K562 (cell line): ENCODE results near the gene RPAP2. TPM values are rescaled to one million over a fixed set of nuclear protein-coding genes. Genes with fewer than 3 reads are reported as not detected.

Experiments used
- CCAR2 ChIP-seq: fragments of 200-400 bp; formaldehyde crosslinking; IDR thresholded peaks from 2 replicates; pipeline ENCODE4 v1.6.1; 2017; ENCODE audit warnings: mild to moderate bottlenecking, low read depth, low read length
- CREB3 ChIP-seq: fragments of 450-650 bp; conservative IDR thresholded peaks from 2 replicates; pipeline ENCODE4 v1.6.1; 2016; ENCODE audit warnings: missing genetic modification characterization, low read depth, mild to moderate bottlenecking, missing compliant biosample characterization, moderate library complexity
- CREM ChIP-seq: IDR thresholded peaks from 2 replicates; pipeline ENCODE4 v1.6.1; 2014; ENCODE audit warnings: antibody characterized with exemption, low read depth
- CTCFL ChIP-seq: IDR thresholded peaks from 2 replicates; pipeline ENCODE4 v1.6.1; 2011; ENCODE audit warnings: borderline replicate concordance, low read depth, mild to moderate bottlenecking, moderate library complexity, low read length; ENCODE audit not compliant: insufficient read depth, poor library complexity, severe bottlenecking
- ETV6 ChIP-seq, 3 experiments: fragments of 150-350 bp in 1 of 3; sonication (generic) in 1 of 3; formaldehyde crosslinking in 1 of 3; IDR thresholded peaks; 2 replicates each; pipeline versions ENCODE4 v1.6.1 to v1.8.0; 2014 to 2022; ENCODE audit warnings: borderline replicate concordance in 2 of 3, low read depth in 2 of 3, antibody characterized with exemption in 1 of 3, low read length in 1 of 3, mild to moderate bottlenecking in 1 of 3, missing genetic modification reagents in 1 of 3
- GTF3C2 ChIP-seq: IDR thresholded peaks from 3 replicates; pipeline ENCODE4 v1.6.1; 2011; ENCODE audit warnings: borderline replicate concordance, mild to moderate bottlenecking, moderate library complexity; ENCODE audit not compliant: insufficient read length; ENCODE audit errors: extremely low read depth
- NFYB ChIP-seq: IDR thresholded peaks from 2 replicates; pipeline ENCODE4 v1.6.1; 2011; ENCODE audit warnings: mild to moderate bottlenecking, moderate library complexity; ENCODE audit not compliant: insufficient read length; ENCODE audit errors: extremely low read depth
- POLR2B ChIP-seq: fragments of 450-650 bp; IDR thresholded peaks from 2 replicates; pipeline ENCODE4 v1.6.1; 2018; ENCODE audit warnings: low read depth; ENCODE audit not compliant: partially characterized antibody
- RBM22 ChIP-seq: fragments of 200-400 bp; formaldehyde crosslinking; IDR thresholded peaks from 2 replicates; pipeline ENCODE4 v1.6.1; 2018; ENCODE audit warnings: low read length, low read depth; ENCODE audit not compliant: poor library complexity, severe bottlenecking
- THRA ChIP-seq: fragments of 450-650 bp; IDR thresholded peaks from 2 replicates; pipeline ENCODE4 v1.6.1; 2017; ENCODE audit warnings: mild to moderate bottlenecking, moderate library complexity
- ZBTB12 ChIP-seq: fragments of 250-450 bp; sonication (Bioruptor Pico); IDR thresholded peaks from 2 replicates; pipeline ENCODE4 v1.4.0; 2020
- ZNF146 ChIP-seq: IDR thresholded peaks from one replicate; pipeline ENCODE4 v1.6.1; 2018; ENCODE audit warnings: missing compliant biosample characterization; ENCODE audit not compliant: unreplicated experiment
- ZNF280A ChIP-seq: fragments of 450-650 bp; IDR thresholded peaks from 2 replicates; pipeline ENCODE4 v1.6.1; 2018; ENCODE audit warnings: mild to moderate bottlenecking, low read depth; ENCODE audit not compliant: partially characterized antibody
- ZNF282 ChIP-seq: sonication (generic); formaldehyde crosslinking; IDR thresholded peaks from 2 replicates; pipeline ENCODE4 v1.8.1; 2023; ENCODE audit warnings: missing genetic modification reagents
- ZNF347 ChIP-seq: fragments of 450-650 bp; formaldehyde crosslinking; IDR thresholded peaks from 2 replicates; pipeline ENCODE4 v1.4.0; 2020; ENCODE audit warnings: low read depth, mild to moderate bottlenecking, moderate library complexity
- polyA plus RNA-seq, 8 experiments: library from polyadenylated mRNA; depleted of rRNA in 4 of 8; stranded (reverse) in 5 of 8; unstranded in 3 of 8; fragments of >200 nt; fragmentation: Nextera tagmentation in 2 of 8; fragmentation: Illumina TruSeq in 1 of 8; extraction: Ambion mirVana in 2 of 8; extraction: Trizol in 1 of 8; gene quantifications; 2 replicates each; pipeline versions ENCODE4 v1.2.1 to v1.2.3, GENCODE V29; 2011 to 2014; ENCODE audit warnings: inconsistent platforms in 1 of 8, missing spikeins in 1 of 8
- total RNA-seq, 7 experiments: library from RNA; depleted of rRNA in 6 of 7; stranded (reverse); fragments of >200 nt in 6 of 7; fragmentation: Illumina TruSeq in 2 of 7; extraction: Trizol in 2 of 7; gene quantifications; 2 replicates each; pipeline versions ENCODE4 v1.2.1 to v1.2.3, GENCODE V29; 2011 to 2021; ENCODE audit warnings: low replicate concordance in 1 of 7

Gene RPAP2
- total and polyA plus RNA-seq, 9 of the 15 experiments (the other 6 are each of a cell fraction or from before 2014, with no cell fraction given): 6.2 to 41.7 (median 28.7) TPM

GRCh38 chr1:92317836-92318493, 19.1 kb downstream of the RPAP2 start (continued):
- no peak for TF ChIP-seq ZBTB12
- TF ChIP-seq THRA: no peak
- TF ChIP-seq GTF3C2: no peak
- TF ChIP-seq CCAR2: no peak
- TF ChIP-seq RBM22: no peak
- no peak for TF ChIP-seq CREB3
- TF ChIP-seq ZNF146 (CRISPR knock-in tag): no peak
- TF ChIP-seq CREM: peak; percentile 52; the same call in 1 of the 2 replicates
- no peak for TF ChIP-seq ZNF280A
- TF ChIP-seq ETV6 (IDR thresholded peaks at IDR 0.05; ENCODE audit: borderline replicate concordance in 1 of 2, low read depth in 2 of 2, low read length in 1 of 2): no peak
- TF ChIP-seq ETV6 (CRISPR knock-in tag; IDR thresholded peaks at IDR 0.05; ENCODE audit: borderline replicate concordance): no peak
- no peak for TF ChIP-seq POLR2B
- no peak for TF ChIP-seq ZNF347
- no peak for TF ChIP-seq CTCFL
- TF ChIP-seq ZNF282 (CRISPR knock-in tag): no peak
- TF ChIP-seq NFYB: no peak
